OCI-LY1 (cell line): ENCODE results near the gene KRTAP10-5.

ENCODE experiments used
- H2AFZ ChIP-seq: fragments of 200-600 bp; sonication (generic), shearing (Covaris generic); 2 replicates; pipeline ENCODE4 v1.6.0; 2014; ENCODE audit warnings: antibody characterized with exemption, mild to moderate bottlenecking, low read length
- H3F3A ChIP-seq: fragments of 200-600 bp; sonication (generic), shearing (Covaris generic); 2 replicates; pipeline ENCODE4 v1.6.0; 2014; ENCODE audit warnings: mild to moderate bottlenecking, antibody characterized with exemption, low read length, moderate library complexity; ENCODE audit not compliant: insufficient read depth
- H3K27ac ChIP-seq: fragments of 200-600 bp; sonication (generic); 2 replicates; pipeline ENCODE4 v1.5.1; 2014; ENCODE audit warnings: low read length, mixed run types, mild to moderate bottlenecking, low read depth; ENCODE audit not compliant: poor library complexity, severe bottlenecking
- H3K27me3 ChIP-seq: fragments of 200-600 bp; sonication (generic); 2 replicates; pipeline ENCODE4 v1.6.0; 2014; ENCODE audit warnings: antibody characterized with exemption, mild to moderate bottlenecking, low read length, moderate library complexity; ENCODE audit not compliant: insufficient read depth
- H3K36me3 ChIP-seq: fragments of 200-600 bp; sonication (generic); 2 replicates; pipeline ENCODE4 v1.6.1; 2014; ENCODE audit warnings: mild to moderate bottlenecking, antibody characterized with exemption, low read length, moderate library complexity, mixed read lengths; ENCODE audit not compliant: insufficient read depth
- H3K4me1 ChIP-seq: fragments of 200-600 bp; sonication (generic); 2 replicates; pipeline ENCODE4 v1.5.1; 2014; ENCODE audit warnings: mild to moderate bottlenecking, low read length, moderate library complexity; ENCODE audit not compliant: insufficient read depth, severe bottlenecking
- H3K4me2 ChIP-seq: fragments of 200-600 bp; sonication (generic), shearing (Covaris generic); 2 replicates; pipeline ENCODE4 v1.6.1; 2014; ENCODE audit warnings: low read length
- H3K4me3 ChIP-seq: fragments of 200-600 bp; sonication (generic); 2 replicates; pipeline ENCODE4 v1.5.1; 2014; ENCODE audit warnings: low read length, low read depth, mild to moderate bottlenecking, mixed read lengths; ENCODE audit not compliant: poor library complexity, severe bottlenecking
- H3K79me2 ChIP-seq: fragments of 200-600 bp; shearing (Covaris generic); 2 replicates; pipeline ENCODE4 v1.6.1; 2016; ENCODE audit warnings: mixed run types, low read length, mixed read lengths; ENCODE audit not compliant: insufficient read depth
- H3K9ac ChIP-seq: fragments of 200-600 bp; sonication (generic), shearing (Covaris generic); 2 replicates; pipeline ENCODE4 v1.6.1; 2014; ENCODE audit warnings: mild to moderate bottlenecking, low read length, mixed read lengths
- H3K9me2 ChIP-seq: fragments of 200-600 bp; sonication (generic), shearing (Covaris generic); 2 replicates; pipeline ENCODE4 v1.6.1; 2014; ENCODE audit warnings: low read depth, mild to moderate bottlenecking, low read length, mixed read lengths
- H3K9me3 ChIP-seq: fragments of 200-600 bp; shearing (Covaris generic); 2 replicates; pipeline ENCODE4 v1.6.1; 2014; ENCODE audit warnings: low read length, mixed read lengths
- H4K20me1 ChIP-seq: fragments of 200-600 bp; sonication (generic), shearing (Covaris generic); 2 replicates; pipeline ENCODE4 v1.6.0; 2016; ENCODE audit warnings: mild to moderate bottlenecking, low read length; ENCODE audit not compliant: insufficient read depth
- CTCF ChIP-seq: fragments of 200-600 bp; sonication (generic), shearing (Covaris generic); IDR thresholded peaks from 2 replicates; pipeline ENCODE4 v1.5.1; 2017; ENCODE audit warnings: mild to moderate bottlenecking, antibody characterized with exemption, low read length, moderate library complexity, mixed read lengths
- EZH2 ChIP-seq: fragments of 200-600 bp; sonication (generic), shearing (Covaris generic); IDR thresholded peaks from 2 replicates; pipeline ENCODE4 v1.8.0; 2017; ENCODE audit warnings: borderline replicate concordance, mixed run types, mild to moderate bottlenecking, antibody characterized with exemption, low read length, moderate library complexity, mixed read lengths

The KRTAP10-5 gene

GRCh38 chr21:44583800-44584147 lies 3.4 kb upstream of the KRTAP10-5 start:
- Histone ChIP-seq H3K79me2 (no peaks in the 10 kb centered on the region), H4K20me1 (no peaks in the 10 kb centered on the region), H3K9me3 (no peaks in the 10 kb centered on the region), H3K9ac (no peak overlapping the region), H3K4me3 (no peak overlapping the region), H3K9me2 (no peaks in the 10 kb centered on the region), H3K27me3 (no peaks in the 10 kb centered on the region), H3K27ac (no peak overlapping the region), H3F3A (no peaks in the 10 kb centered on the region), H3K4me1 (no peaks in the 10 kb centered on the region), H3K36me3 (no peaks in the 10 kb centered on the region), H3K4me2 (no peak overlapping the region), H2AFZ (no peak overlapping the region)
- TF ChIP-seq CTCF (no peak), EZH2 (no peak)

GRCh38 chr21:44583089-44583799 lies 2.8 kb upstream of the KRTAP10-5 start:
- no peaks in the 10 kb centered on the region for H3K36me3 ChIP-seq
- H3K9me3 ChIP-seq, result no peaks in the 10 kb centered on the region
- no peaks in the 10 kb centered on the region for H3K27me3 ChIP-seq
- no peak overlapping the region for H3K4me2 ChIP-seq
- H3K9ac ChIP-seq, result no peak overlapping the region
- no peaks in the 10 kb centered on the region for H3K79me2 ChIP-seq
- H3K27ac ChIP-seq, result no peak overlapping the region
- no peaks in the 10 kb centered on the region for H3K9me2 ChIP-seq
- H4K20me1 ChIP-seq, result no peaks in the 10 kb centered on the region
- H3K4me3 ChIP-seq, result no peak overlapping the region
- H2AFZ ChIP-seq, result no peak overlapping the region
- TF ChIP-seq CTCF, result no peak
- TF ChIP-seq EZH2, result no peak
- H3K4me1 ChIP-seq, result no peaks in the 10 kb centered on the region
- no peaks in the 10 kb centered on the region for H3F3A ChIP-seq

- H3K27me3 ChIP-seq, result no peaks in the 10 kb centered on the region; the same call in 1 of the 2 replicates
- TF ChIP-seq EZH2 (no peak), CTCF (no peak)
- H3F3A ChIP-seq, result no peaks in the 10 kb centered on the region
- no peaks in the 10 kb centered on the region for H3K79me2 ChIP-seq
- no peak overlapping the region for H2AFZ ChIP-seq
- H3K36me3 ChIP-seq, result no peaks in the 10 kb centered on the region; the same call in 1 of the 2 replicates
- H3K4me3 ChIP-seq, result no peak overlapping the region
- no peak overlapping the region for H3K9ac ChIP-seq
- no peaks in the 10 kb centered on the region for H3K9me2 ChIP-seq
- no peaks in the 10 kb centered on the region for H3K4me1 ChIP-seq
- no peaks in the 10 kb centered on the region for H4K20me1 ChIP-seq
- no peak overlapping the region for H3K4me2 ChIP-seq
- H3K27ac ChIP-seq, result no peak overlapping the region
- peaks cover 4% of the 10 kb centered on the region; the same call in 1 of the 2 replicates for H3K9me3 ChIP-seq
These were observed 1.7 kb upstream of the KRTAP10-5 start for GRCh38 chr21:44582055-44582454.
